Motor neuron (in vitro differentiated cells): ENCODE results near the gene ID2. TPM values are rescaled to one million over a fixed set of nuclear protein-coding genes. Genes with fewer than 3 reads are reported as not detected.

ENCODE experiments used
- ATAC-seq, 8 experiments: fragments of 200-7000 bp; cut with Tn5 transposase; replicated peaks in 6 of 8; 2 replicates each; pipeline ENCODE4 v1.8.0; 2021; ENCODE audit warnings: mild to moderate bottlenecking in 8 of 8, moderate library complexity in 8 of 8
- H3K27ac ChIP-seq, 2 donors: fragments of 250-450 bp; sonication (Bioruptor Pico); 2 replicates each; pipeline ENCODE4 v1.9.0; 2021; ENCODE audit warnings: antibody characterized with exemption in 2 of 2, mild to moderate bottlenecking in 2 of 2, moderate library complexity in 1 of 2
- H3K4me1 ChIP-seq, 2 donors: fragments of 250-450 bp; sonication (Bioruptor Pico); replicated peaks in 1 of 2; 2 replicates each; pipeline ENCODE4 v1.6.1; 2021; ENCODE audit warnings: antibody characterized with exemption in 2 of 2, mild to moderate bottlenecking in 2 of 2, moderate library complexity in 1 of 2
- H3K4me3 ChIP-seq, 5 donors: fragments of 250-450 bp; sonication (Bioruptor Pico); 2 replicates each; pipeline ENCODE4 v1.9.0; 2021; ENCODE audit warnings: antibody characterized with exemption in 5 of 5, mild to moderate bottlenecking in 5 of 5, moderate library complexity in 4 of 5
- WGBS, 10 experiments: fragments of 450-650 bp; shearing (Covaris generic); methylation state at CpG; one replicate each; pipeline ENCODE4 v1.0.0; 2022; 5-methylcytosine and 5-hydroxymethylcytosine counted together
- in situ Hi-C, 9 experiments: fragments of 400-800 bp; cut with MboI; loops; one replicate each; pipeline ENCODE4 v1.15.0; 2021; ENCODE audit warnings: low sequenced_read_pairs in 9 of 9, low pct_unique_long_range_greater_than_20kb in 2 of 9; ENCODE audit not compliant: unreplicated experiment in 9 of 9
- total RNA-seq, 8 experiments: library from RNA; unstranded; fragments of 300-600 nt; gene quantifications; 2 replicates each; pipeline versions ENCODE4 v1.2.3 to v1.2.4, GENCODE V29; 2022

Gene ID2
- 10 to 100 TPM in 7 of 8 experiments, 1 to 10 TPM in 1; 6.2 to 91.6 (median 38.9) TPM for total RNA-seq

GRCh38 chr2:8681786-8682692 lies at the start of gene ID2:
TSS of gene ID2 (plus strand) at chr2:8682056. CDS start at chr2:8682166, 110 bp downstream.
- H3K4me1 ChIP-seq, result peaks cover 26 to 32% of the 10 kb centered on the region in 2 donors
- in situ Hi-C loops, result loop anchor here (10.0 to 25.0 kb wide), 6 partner anchors 1245 to 1587 kb away; no protein-coding TSS in a partner anchor
- ATAC-seq, result peak; percentile 61 to 80 (median 72)
- peak within 1 kb of the TSS; percentile 47 to 68 (median 53) for H3K4me3 ChIP-seq
- 0 to 1% (median 0%) methylated on average over 1 to 22 of the region's 70 CpGs; no CpG with 5 or more reads in 1 of the 10 experiments for WGBS, 10 experiments
- H3K27ac ChIP-seq, result peak within 1 kb of the TSS in 1 of 2 donors; percentile 47

- peaks cover 23 to 33% of the 10 kb centered on the region in 2 donors for H3K4me1 ChIP-seq
- WGBS, 10 experiments, result 60 to 100% (median 95%) methylated on average over 1 to 4 of the region's 11 CpGs; no CpG with 5 or more reads in 5 of the 10 experiments
- no peak for ATAC-seq
- no peak overlapping the region for H3K4me3 ChIP-seq
- in situ Hi-C loops, result no loop called here
- H3K27ac ChIP-seq, result no peak overlapping the region
These were observed 49.1 kb upstream of the ID2 start for GRCh38 chr2:8632755-8633154.

- WGBS, 10 experiments, result 33 to 80% (median 63%) methylated on average over 1 to 3 of the region's 7 CpGs; no CpG with 5 or more reads in 4 of the 10 experiments
- peaks cover 28 to 38% of the 10 kb centered on the region in 2 donors for H3K4me1 ChIP-seq
- in situ Hi-C loops, result no loop called here
- ATAC-seq, result no peak
- no peak overlapping the region for H3K27ac ChIP-seq
- no peak overlapping the region for H3K4me3 ChIP-seq
These were observed 48.6 kb upstream of the ID2 start for GRCh38 chr2:8633186-8633734.

GRCh38 chr2:8633735-8634313 lies 48.0 kb upstream of the ID2 start:
- WGBS, 10 experiments, result 3 to 89% (median 36%) methylated on average over 1 to 8 of the region's 14 CpGs
- in situ Hi-C loops, result no loop called here

GRCh38 chr2:8634466-8635172 lies 47.2 kb upstream of the ID2 start:
- peaks cover 32 to 43% of the 10 kb centered on the region in 2 donors for H3K4me1 ChIP-seq
- no peak for ATAC-seq
- WGBS, 10 experiments, result 70 to 93% (median 82%) methylated on average over 1 to 10 of the region's 14 CpGs; no CpG with 5 or more reads in 2 of the 10 experiments
- no peak overlapping the region for H3K27ac ChIP-seq
- no peak overlapping the region for H3K4me3 ChIP-seq
- in situ Hi-C loops, result no loop called here

More at GRCh38 chr2:8633735-8634313, 48.0 kb upstream of the ID2 start:
- Histone ChIP-seq H3K4me1 (peaks cover 32 to 43% of the 10 kb centered on the region in 2 donors), H3K4me3 (no peak overlapping the region), H3K27ac (no peak overlapping the region)
- peak in 1 of 8 experiments; percentile 22 for ATAC-seq

GRCh38 chr2:8636041-8636491 lies 45.8 kb upstream of the ID2 start:
- in situ Hi-C loops, result no loop called here
- H3K27ac ChIP-seq, result no peak overlapping the region
- ATAC-seq, result peak in 5 of 8 experiments; percentile 25 to 52 (median 45)
- H3K4me3 ChIP-seq, result no peak overlapping the region
- WGBS, 10 experiments, result 26 to 90% (median 60%) methylated on average over 1 to 11 of the region's 15 CpGs; no CpG with 5 or more reads in 2 of the 10 experiments
- H3K4me1 ChIP-seq, result peaks cover 38 to 45% of the 10 kb centered on the region in 2 donors

- Histone ChIP-seq H3K4me1 (peaks cover 47 to 54% of the 10 kb centered on the region in 2 donors), H3K27ac (peak overlapping the region in 1 of 2 donors; percentile 37), H3K4me3 (no peak overlapping the region)
- ATAC-seq, result peak in 5 of 8 experiments; percentile 62 to 72 (median 67)
- WGBS, 10 experiments, result 6 to 62% (median 23%) methylated on average over 1 to 11 of the region's 16 CpGs; no CpG with 5 or more reads in 2 of the 10 experiments
- in situ Hi-C loops, result no loop called here
These were observed 44.9 kb upstream of the ID2 start for GRCh38 chr2:8636721-8637636.

GRCh38 chr2:8638327-8638726 lies 43.5 kb upstream of the ID2 start:
- WGBS, 10 experiments, result 0 to 93% (median 36%) methylated on average over 1 to 11 of the region's 12 CpGs; no CpG with 5 or more reads in 2 of the 10 experiments
- in situ Hi-C loops, result no loop called here
- Histone ChIP-seq H3K4me1 (peaks cover 61% of the 10 kb centered on the region in 2 donors), H3K27ac (no peak overlapping the region), H3K4me3 (no peak overlapping the region)
- peak in 1 of 8 experiments; percentile 6 for ATAC-seq

- no peak overlapping the region for H3K4me3 ChIP-seq
- peaks cover 53 to 63% of the 10 kb centered on the region in 2 donors for H3K4me1 ChIP-seq
- WGBS, 10 experiments, result 77 to 80% methylated on average over 1 to 3 of the region's 5 CpGs; no CpG with 5 or more reads in 8 of the 10 experiments
- in situ Hi-C loops, result no loop called here
- H3K27ac ChIP-seq, result no peak overlapping the region
- ATAC-seq, result no peak
These were observed 42.7 kb upstream of the ID2 start for GRCh38 chr2:8639122-8639635.

- Histone ChIP-seq H3K27ac (no peak overlapping the region), H3K4me3 (no peak overlapping the region), H3K4me1 (peaks cover 49 to 63% of the 10 kb centered on the region in 2 donors)
- WGBS, 10 experiments, result 77 to 97% (median 88%) methylated on average over 3 to 6 of the region's 8 CpGs; no CpG with 5 or more reads in 5 of the 10 experiments
- in situ Hi-C loops, result no loop called here
- ATAC-seq, result no peak
These were observed 41.4 kb upstream of the ID2 start for GRCh38 chr2:8640498-8640897.

- peaks cover 42 to 56% of the 10 kb centered on the region in 2 donors for H3K4me1 ChIP-seq
- H3K4me3 ChIP-seq, result no peak overlapping the region
- peak overlapping the region; percentile 27 to 69 for H3K27ac ChIP-seq
- ATAC-seq, result peak in 5 of 8 experiments; percentile 25 to 53 (median 29)
- 19 to 64% (median 39%) methylated on average over 3 to 14 of the region's 16 CpGs for WGBS, 10 experiments
- in situ Hi-C loops, result no loop called here
These were observed 40.4 kb upstream of the ID2 start for GRCh38 chr2:8641301-8641965.
